GM21576 (cell line): ENCODE measurements around the gene NCAPH2.
A peak's percentile ranks its signal among the peaks of the same experiment; 100 is the strongest.

ENCODE experiments used
- ATAC-seq: cut with Tn5 transposase; IDR thresholded peaks from one replicate; pipeline ENCODE4 v1.9.1; 2021; ENCODE audit warnings: mild to moderate bottlenecking, moderate library complexity; ENCODE audit not compliant: unreplicated experiment

The NCAPH2 gene

GRCh38 chr22:50488886-50489285 lies 19.1 kb upstream of the NCAPH2 start:
- no peak for ATAC-seq

GRCh38 chr22:50489363-50490243 lies 18.4 kb upstream of the NCAPH2 start:
- ATAC-seq = no peak

- ATAC-seq = no peak
These were observed 17.3 kb upstream of the NCAPH2 start for GRCh38 chr22:50490531-50491308.

- ATAC-seq = no peak
These were observed 10.9 kb upstream of the NCAPH2 start for GRCh38 chr22:50497093-50497492.

GRCh38 chr22:50498322-50498890 lies 9.6 kb upstream of the NCAPH2 start:
- no peak for ATAC-seq

GRCh38 chr22:50500452-50500851 lies 7.6 kb upstream of the NCAPH2 start:
- no peak for ATAC-seq

GRCh38 chr22:50502096-50502495 lies 5.9 kb upstream of the NCAPH2 start:
- ATAC-seq = no peak

GRCh38 chr22:50502628-50503474 lies 5.2 kb upstream of the NCAPH2 start:
- ATAC-seq = no peak

GRCh38 chr22:50503475-50504145 lies 4.4 kb upstream of the NCAPH2 start:
- no peak for ATAC-seq

GRCh38 chr22:50504369-50505211 lies 3.4 kb upstream of the NCAPH2 start:
- no peak for ATAC-seq

GRCh38 chr22:50505276-50505775 lies 2.7 kb upstream of the NCAPH2 start:
- no peak for ATAC-seq

- ATAC-seq = no peak
These were observed 2.0 kb upstream of the NCAPH2 start for GRCh38 chr22:50505776-50506610.

- ATAC-seq = no peak
These were observed 1.2 kb upstream of the NCAPH2 start for GRCh38 chr22:50506611-50507420.

- peak; percentile 47 for ATAC-seq
These were observed 518 bp upstream of the NCAPH2 start, which contains the start of gene LMF2 for GRCh38 chr22:50507421-50507990. Gene LMF2, minus strand, starts transcription at chr22:50507702. Its CDS starts 27 bp downstream, at chr22:50507675.

GRCh38 chr22:50508897-50509296 lies 873 bp downstream of the NCAPH2 start:
- ATAC-seq = no peak

GRCh38 chr22:50513175-50513574 lies 5.2 kb downstream of the NCAPH2 start:
- no peak for ATAC-seq

- ATAC-seq = no peak
These were observed 8.0 kb downstream of the NCAPH2 start for GRCh38 chr22:50516068-50516467.
